GM19193 (cell line): ENCODE data around the gene NRXN3.

Experiments used
- POLR2A ChIP-seq: IDR thresholded peaks from 4 replicates; pipeline ENCODE4 v1.6.1; 2011; ENCODE audit not compliant: insufficient read depth, insufficient read length; ENCODE audit errors: extremely low read depth

NRXN3 gene

GRCh38 chr14:79630288-79630960, 1460.3 kb downstream of the NRXN3 start:
- no peak for TF ChIP-seq POLR2A

GRCh38 chr14:79631276-79631675, 1461.1 kb downstream of the NRXN3 start:
- TF ChIP-seq POLR2A: no peak

- no peak for TF ChIP-seq POLR2A
Measured at GRCh38 chr14:79638672-79639266, 1468.6 kb downstream of the NRXN3 start.

- TF ChIP-seq POLR2A: no peak
Measured at GRCh38 chr14:79639613-79640012, 1469.4 kb downstream of the NRXN3 start.

GRCh38 chr14:79641371-79641770, 1471.2 kb downstream of the NRXN3 start:
- TF ChIP-seq POLR2A: no peak

GRCh38 chr14:79643132-79643531, 1473.0 kb downstream of the NRXN3 start:
- no peak for TF ChIP-seq POLR2A

- no peak for TF ChIP-seq POLR2A
Measured at GRCh38 chr14:79645753-79646362, 1475.7 kb downstream of the NRXN3 start.

GRCh38 chr14:79649856-79650255, 1479.7 kb downstream of the NRXN3 start:
- TF ChIP-seq POLR2A: no peak

GRCh38 chr14:79652513-79653307, 1482.5 kb downstream of the NRXN3 start:
- no peak for TF ChIP-seq POLR2A

- no peak for TF ChIP-seq POLR2A
Measured at GRCh38 chr14:79656056-79656455, 1485.9 kb downstream of the NRXN3 start.

GRCh38 chr14:79656496-79656895, 1486.3 kb downstream of the NRXN3 start:
- no peak for TF ChIP-seq POLR2A

- no peak for TF ChIP-seq POLR2A
Measured at GRCh38 chr14:79658221-79658620, 1488.0 kb downstream of the NRXN3 start.

- TF ChIP-seq POLR2A: no peak
Measured at GRCh38 chr14:79658769-79659168, 1488.6 kb downstream of the NRXN3 start.

GRCh38 chr14:79660053-79660939, 1490.1 kb downstream of the NRXN3 start:
- TF ChIP-seq POLR2A: no peak
